Activated CD4-positive, alpha-beta T cell treated with anti-CD3 and anti-CD28 coated beads for 36 hours (primary cell): ENCODE data around the gene XRRA1. TPM values are rescaled to one million over a fixed set of nuclear protein-coding genes. Genes with fewer than 3 reads are reported as not detected.
"Not testable (repeated sequence)": the region's sequence is repeated elsewhere in the genome, so short reads cannot be mapped to it uniquely, and the experiment has no call there.

Experiments
- ATAC-seq: fragments of 200-7000 bp; cut with Tn5 transposase; one replicate; pipeline ENCODE4 v1.10.0; 2021; ENCODE audit warnings: mild to moderate bottlenecking, moderate library complexity
- CTCF ChIA-PET: fragments of 350-600 bp; sonication (Branson Sonifier 250); formaldehyde crosslinking; loops from one replicate; lab custom pipeline; 2021; ENCODE audit warnings: antibody characterized with exemption; lab: Charles Lee
- POLR2A ChIA-PET: fragments of 350-600 bp; sonication (Branson Sonifier 250); formaldehyde crosslinking; loops from one replicate; lab custom pipeline; 2021; ENCODE audit warnings: antibody characterized with exemption, inconsistent platforms; lab: Charles Lee
- DNase-seq: peaks from one replicate; pipeline ENCODE4 v3.0.0-alpha.2; 2020
- H3K27ac Mint-ChIP-seq: one replicate; pipeline ENCODE4 v1.8.0; 2021; ENCODE audit warnings: mixed read lengths
- H3K27me3 Mint-ChIP-seq: one replicate; pipeline ENCODE4 v1.8.0; 2021; ENCODE audit warnings: mixed read lengths
- H3K36me3 Mint-ChIP-seq: one replicate; pipeline ENCODE4 v1.8.0; 2021; ENCODE audit warnings: low read depth, mixed read lengths
- H3K4me1 Mint-ChIP-seq: one replicate; pipeline ENCODE4 v1.8.0; 2021; ENCODE audit warnings: mixed read lengths
- H3K4me3 Mint-ChIP-seq: one replicate; pipeline ENCODE4 v1.8.0; 2021; ENCODE audit warnings: mild to moderate bottlenecking, moderate library complexity, mixed read lengths
- H3K9me3 Mint-ChIP-seq: one replicate; pipeline ENCODE4 v1.8.0; 2021; ENCODE audit warnings: low read depth, mixed read lengths
- intact Hi-C, 2 experiments: fragments of 100-400 bp; cut with DNase I in 1 of 2; cut with micrococcal nuclease in 1 of 2; formaldehyde crosslinking; loops; one replicate each; pipeline versions ENCODE4 v1.14.2 to v1.15.1; 2022 to 2024; cut with DNase I, micrococcal nuclease
- total RNA-seq, 2 experiments: library from RNA; stranded (reverse); gene quantifications; one replicate each; pipeline ENCODE4 v1.2.3, GENCODE V29; 2021

XRRA1 gene
- total RNA-seq, 2 experiments from 2014 or later = 7.8 to 11.9 TPM

- POLR2A ChIA-PET = no interaction called here
- no peaks in the 10 kb centered on the region for H3K27me3 Mint-ChIP-seq
- CTCF ChIA-PET = interaction anchor here (0.6 to 0.8 kb wide), 2 partner anchors 94 to 342 kb away, joined by 3 read pairs; no protein-coding TSS in a partner anchor
- peaks cover 16% of the 10 kb centered on the region for H3K9me3 Mint-ChIP-seq
- peaks cover 27% of the 10 kb centered on the region for H3K36me3 Mint-ChIP-seq
- ATAC-seq (no peak), DNase-seq (no peak)
- H3K4me3 Mint-ChIP-seq = no peak overlapping the region
- intact Hi-C loops = no loop called here
- no peaks in the 10 kb centered on the region for H3K4me1 Mint-ChIP-seq
- peak overlapping the region; percentile 27 for H3K27ac Mint-ChIP-seq
Measured at GRCh38 chr11:74905326-74905725, 43.6 kb downstream of the XRRA1 start.

DNA sequence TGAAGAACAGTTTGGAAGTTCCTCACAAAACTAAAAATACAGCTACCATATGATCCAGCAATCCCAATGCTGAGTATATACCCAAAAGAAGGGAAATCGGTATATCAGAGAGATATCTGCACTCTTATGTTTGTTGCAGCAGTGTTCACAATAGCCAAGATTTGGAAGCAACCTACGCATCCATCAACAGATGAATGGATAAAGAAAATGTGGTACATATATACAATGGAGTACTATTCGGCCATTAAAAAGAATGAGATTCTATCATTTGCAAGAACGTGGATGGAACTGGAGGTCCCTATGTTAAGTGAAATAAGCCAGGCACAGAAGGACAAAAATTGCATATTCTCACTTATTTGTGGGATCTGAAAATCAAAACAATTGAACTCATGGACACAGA, 46.5 kb downstream of the XRRA1 start:
- no peak overlapping the region for H3K27ac Mint-ChIP-seq
- intact Hi-C loops = no loop called here
- no peaks in the 10 kb centered on the region for H3K27me3 Mint-ChIP-seq
- peaks cover 45% of the 10 kb centered on the region for H3K36me3 Mint-ChIP-seq
- H3K4me3 Mint-ChIP-seq = no peak overlapping the region
- ATAC-seq (no peak), DNase-seq (no peak)
- no peaks in the 10 kb centered on the region for H3K4me1 Mint-ChIP-seq
- CTCF ChIA-PET = no interaction called here
- POLR2A ChIA-PET = no interaction called here
- peaks cover 32% of the 10 kb centered on the region for H3K9me3 Mint-ChIP-seq

- ChIA-PET CTCF (no interaction called here), POLR2A (no interaction called here)
- Mint-ChIP-seq H3K9me3 (peaks cover 32% of the 10 kb centered on the region), H3K4me3 (no peak overlapping the region), H3K4me1 (no peaks in the 10 kb centered on the region), H3K36me3 (peaks cover 69% of the 10 kb centered on the region), H3K27ac (no peak overlapping the region), H3K27me3 (no peaks in the 10 kb centered on the region)
- ATAC-seq = no peak
- no peak for DNase-seq
- intact Hi-C loops = no loop called here
Measured at GRCh38 chr11:74896311-74896710, 52.6 kb downstream of the XRRA1 start.

DNA sequence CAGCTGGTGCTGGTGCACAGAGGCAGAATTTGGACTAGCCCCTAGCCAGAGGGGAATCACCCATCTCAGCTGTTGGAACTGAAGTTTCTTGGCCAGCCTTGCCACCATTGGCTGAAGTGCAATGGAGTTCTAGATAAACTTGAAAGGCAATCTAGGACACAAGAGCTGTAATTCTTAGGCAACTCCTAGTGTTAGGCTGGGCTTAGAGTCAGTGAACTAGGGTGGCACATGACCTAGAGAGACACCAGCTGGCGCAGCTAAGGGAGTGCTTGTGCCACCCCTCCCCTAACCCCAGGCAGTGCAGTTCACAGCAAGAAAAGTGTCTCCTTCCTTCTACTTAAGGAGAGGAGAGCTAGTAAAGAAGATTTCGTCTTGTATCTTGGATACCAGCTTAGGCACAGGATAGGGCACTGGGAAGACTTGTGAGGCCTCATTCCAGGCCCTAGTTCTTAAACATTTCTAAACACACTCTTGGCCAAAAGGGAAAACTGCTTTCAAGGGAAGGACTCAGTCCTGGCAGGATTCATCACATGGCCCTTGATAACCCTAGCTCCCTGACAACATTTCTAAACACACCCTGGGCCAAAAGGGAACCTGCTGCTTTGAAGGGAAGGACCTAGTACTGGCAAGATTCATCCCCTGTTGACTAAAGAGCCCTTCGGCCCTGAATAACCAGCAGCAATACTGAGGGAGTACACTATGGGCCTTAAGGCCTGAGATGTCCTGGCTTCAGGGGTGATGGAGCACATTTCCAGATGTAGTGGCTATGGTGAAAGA, 53.4 kb downstream of the XRRA1 start:
- ATAC-seq = no peak
- POLR2A ChIA-PET = no interaction called here
- no peak for DNase-seq
- Mint-ChIP-seq H3K27ac (no peak overlapping the region), H3K4me1 (no peaks in the 10 kb centered on the region), H3K36me3 (peaks cover 66% of the 10 kb centered on the region), H3K4me3 (no peak overlapping the region), H3K9me3 (peaks cover 29% of the 10 kb centered on the region), H3K27me3 (no peaks in the 10 kb centered on the region)
- intact Hi-C loops = no loop called here
- CTCF ChIA-PET = interaction anchor here (0.6 to 1.1 kb wide), 3 partner anchors 28 to 309 kb away, joined by 3 to 5 read pairs (median 3); no protein-coding TSS in a partner anchor

DNA sequence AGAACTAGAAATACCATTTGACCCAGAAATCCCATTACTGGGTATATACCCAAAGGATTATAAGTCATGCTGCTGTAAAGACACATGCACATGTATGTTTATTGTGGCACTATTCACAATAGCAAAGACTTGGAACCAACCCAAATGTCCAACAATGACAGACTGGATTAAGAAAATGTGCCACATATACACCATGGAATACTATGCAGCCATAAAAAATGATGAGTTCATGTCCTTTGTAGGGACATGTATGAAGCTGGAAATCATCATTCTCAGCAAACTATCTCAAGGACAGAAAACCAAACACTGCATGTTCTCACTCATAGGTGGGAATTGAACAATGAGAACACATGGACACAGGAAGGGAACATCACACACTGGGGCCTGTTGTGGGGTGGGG, 55.9 kb downstream of the XRRA1 start:
- H3K4me1 Mint-ChIP-seq, DNase-seq, intact Hi-C loops, H3K27ac Mint-ChIP-seq, ATAC-seq, CTCF ChIA-PET, H3K4me3 Mint-ChIP-seq, POLR2A ChIA-PET, H3K27me3 Mint-ChIP-seq: not testable (repeated sequence)
- peaks cover 70% of the 10 kb centered on the region for H3K36me3 Mint-ChIP-seq
- peaks cover 28% of the 10 kb centered on the region for H3K9me3 Mint-ChIP-seq

DNA sequence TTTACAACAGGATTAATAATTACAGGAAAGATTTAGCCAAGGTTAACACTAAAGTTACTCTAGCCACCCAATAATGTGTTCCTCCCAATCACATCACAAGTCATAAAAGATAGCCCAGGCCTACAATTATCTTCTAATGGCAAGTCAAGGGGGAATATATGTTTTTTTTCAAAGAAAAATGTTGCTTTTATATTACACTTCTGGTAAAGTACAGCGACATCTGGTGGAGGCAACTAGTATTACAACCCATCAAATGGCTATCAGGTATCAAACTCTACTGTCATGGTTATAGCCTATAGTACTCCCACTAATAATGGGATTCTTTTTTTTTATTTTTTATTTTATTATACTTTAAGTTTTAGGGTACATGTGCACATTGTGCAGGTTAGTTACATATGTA, 71.8 kb downstream of the XRRA1 start:
- DNase-seq = peak; percentile 49
- POLR2A ChIA-PET = no interaction called here

GRCh38 chr11:74871037-74871436, 77.9 kb downstream of the XRRA1 start:
- no peak for ATAC-seq
- H3K36me3 Mint-ChIP-seq = peaks cover 90% of the 10 kb centered on the region
- CTCF ChIA-PET = interaction anchor here (0.7 to 1.4 kb wide), 3 partner anchors 169 to 615 kb away, joined by 3 to 4 read pairs (median 3); no protein-coding TSS in a partner anchor
- H3K27ac Mint-ChIP-seq = no peak overlapping the region
- H3K4me1 Mint-ChIP-seq = no peaks in the 10 kb centered on the region
- POLR2A ChIA-PET = no interaction called here
- intact Hi-C loops = loop anchor here in 1 of 2 experiments (5.0 kb wide), 1 partner anchor 419 kb away; no protein-coding TSS in a partner anchor
- H3K4me3 Mint-ChIP-seq = no peak overlapping the region
- peaks cover 56% of the 10 kb centered on the region for H3K9me3 Mint-ChIP-seq
- no peaks in the 10 kb centered on the region for H3K27me3 Mint-ChIP-seq
- DNase-seq = no peak

More for the DNA sequence above, 71.8 kb downstream of the XRRA1 start:
- no peak for ATAC-seq
- intact Hi-C loops = no loop called here
- no peaks in the 10 kb centered on the region for H3K4me1 Mint-ChIP-seq
- H3K27me3 Mint-ChIP-seq = no peaks in the 10 kb centered on the region
- no peak overlapping the region for H3K27ac Mint-ChIP-seq
- H3K4me3 Mint-ChIP-seq = no peak overlapping the region
- peaks cover 48% of the 10 kb centered on the region for H3K36me3 Mint-ChIP-seq
- CTCF ChIA-PET = no interaction called here
- H3K9me3 Mint-ChIP-seq = peaks cover 6% of the 10 kb centered on the region

DNA sequence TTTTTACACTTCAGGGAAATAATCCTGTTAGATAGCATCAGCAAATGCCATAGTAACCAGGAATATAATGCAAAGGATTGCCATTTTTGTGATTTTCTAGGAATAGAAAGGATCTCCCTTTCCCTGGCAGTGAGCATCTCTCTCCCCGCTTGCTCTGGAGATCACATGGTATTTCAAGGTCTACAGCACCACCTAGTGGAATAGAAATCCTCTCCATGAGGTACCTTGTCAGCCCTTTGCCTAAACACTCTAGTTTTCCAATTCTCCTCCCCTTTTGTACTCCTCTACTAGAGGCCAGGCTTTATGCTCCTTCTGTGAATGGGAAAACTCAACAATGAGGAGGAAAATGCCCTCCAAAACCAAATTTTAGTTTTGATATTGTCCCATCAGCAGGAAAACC, 78.4 kb downstream of the XRRA1 start:
- ATAC-seq (peak; percentile 44), DNase-seq (no peak)
- Mint-ChIP-seq H3K4me3 (no peak overlapping the region), H3K4me1 (no peaks in the 10 kb centered on the region), H3K27me3 (no peaks in the 10 kb centered on the region), H3K9me3 (peaks cover 59% of the 10 kb centered on the region), H3K36me3 (peaks cover 90% of the 10 kb centered on the region), H3K27ac (no peak overlapping the region)
- CTCF ChIA-PET = interaction anchor here (1.4 kb wide), 1 partner anchor 615 kb away, joined by 3 read pairs; no protein-coding TSS in a partner anchor
- POLR2A ChIA-PET = no interaction called here
- intact Hi-C loops = loop anchor here (1.0 to 5.0 kb wide), 2 partner anchors 168 to 418 kb away; no protein-coding TSS in a partner anchor

GRCh38 chr11:74866557-74866956, 82.3 kb downstream of the XRRA1 start:
- intact Hi-C loops = no loop called here
- ChIA-PET POLR2A (no interaction called here), CTCF (interaction anchor here (1.1 kb wide), 1 partner anchor 29 kb away, joined by 3 read pairs; no protein-coding TSS in a partner anchor)
- Mint-ChIP-seq H3K27ac (no peak overlapping the region), H3K4me3 (no peak overlapping the region), H3K27me3 (no peaks in the 10 kb centered on the region), H3K4me1 (no peaks in the 10 kb centered on the region), H3K36me3 (peaks cover 94% of the 10 kb centered on the region), H3K9me3 (peaks cover 54% of the 10 kb centered on the region)
- ATAC-seq = no peak
- no peak for DNase-seq

DNA sequence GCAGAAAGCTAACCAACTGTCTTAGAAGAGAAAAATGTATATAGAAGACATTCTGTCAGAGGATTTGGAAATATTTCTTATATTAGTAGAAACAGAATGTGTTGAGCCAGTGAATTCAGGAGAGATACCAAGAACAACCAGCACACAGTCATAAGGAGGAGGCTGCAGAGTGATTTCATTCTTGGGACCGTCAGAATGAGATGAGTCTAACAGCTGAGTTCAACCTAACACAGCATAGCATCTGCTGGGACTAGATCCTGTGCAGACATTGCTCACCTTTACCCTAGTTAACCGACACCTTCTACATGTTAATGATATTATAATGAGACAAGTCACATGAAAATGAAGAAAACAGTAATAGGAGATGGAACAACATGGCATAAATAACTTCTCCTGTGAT, 85.5 kb downstream of the XRRA1 start:
- peaks cover 36% of the 10 kb centered on the region for H3K9me3 Mint-ChIP-seq

DNA sequence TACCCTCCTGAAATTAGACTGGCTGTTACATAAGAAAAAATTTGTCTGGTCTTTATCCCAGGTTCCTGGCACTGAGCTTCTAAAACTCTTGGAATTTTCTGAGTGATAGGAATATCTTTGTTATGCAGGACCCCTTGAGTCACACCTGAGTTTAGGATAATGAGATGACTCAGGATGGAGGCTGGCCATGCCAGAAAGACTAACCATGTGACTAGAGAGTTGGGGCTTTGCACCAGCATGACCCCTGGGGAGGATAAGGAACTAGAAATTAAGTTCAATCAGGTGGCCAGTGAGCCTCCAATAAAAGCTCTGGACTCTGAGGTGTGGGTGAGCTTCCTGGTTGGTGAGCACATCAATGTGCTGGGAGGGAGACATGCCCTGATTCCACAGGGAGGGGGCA, 88.1 kb downstream of the XRRA1 start:
- CTCF ChIA-PET = no interaction called here
- H3K4me1 Mint-ChIP-seq = no peaks in the 10 kb centered on the region
- no peak overlapping the region for H3K4me3 Mint-ChIP-seq
- no peaks in the 10 kb centered on the region for H3K27me3 Mint-ChIP-seq
- H3K27ac Mint-ChIP-seq = no peak overlapping the region
- DNase-seq = no peak
- POLR2A ChIA-PET = interaction anchor here (0.6 to 1.0 kb wide), 2 partner anchors 16 to 78 kb away, joined by 4 to 8 read pairs; no protein-coding TSS in a partner anchor
- peaks cover 75% of the 10 kb centered on the region for H3K36me3 Mint-ChIP-seq
- intact Hi-C loops = no loop called here
- ATAC-seq = no peak
- H3K9me3 Mint-ChIP-seq = peaks cover 14% of the 10 kb centered on the region

More for the DNA sequence above, 85.5 kb downstream of the XRRA1 start:
- ChIA-PET CTCF (interaction anchor here (1.2 kb wide), 1 partner anchor 161 kb away, joined by 5 read pairs; no protein-coding TSS in a partner anchor), POLR2A (no interaction called here)
- Mint-ChIP-seq H3K27ac (no peak overlapping the region), H3K36me3 (peaks cover 94% of the 10 kb centered on the region), H3K27me3 (no peaks in the 10 kb centered on the region), H3K4me1 (no peaks in the 10 kb centered on the region), H3K4me3 (no peak overlapping the region)
- no peak for DNase-seq
- ATAC-seq = no peak
- intact Hi-C loops = no loop called here

GRCh38 chr11:74853223-74853622, 95.7 kb downstream of the XRRA1 start:
- Mint-ChIP-seq H3K27ac (no peak overlapping the region), H3K9me3 (no peaks in the 10 kb centered on the region), H3K36me3 (peaks cover 29% of the 10 kb centered on the region), H3K27me3 (no peaks in the 10 kb centered on the region), H3K4me1 (no peaks in the 10 kb centered on the region), H3K4me3 (no peak overlapping the region)
- ChIA-PET POLR2A (no interaction called here), CTCF (no interaction called here)
- ATAC-seq (no peak), DNase-seq (no peak)
- intact Hi-C loops = no loop called here
